KBM-7 (cell line): ENCODE results near the gene WDR12.
"Not testable (repeated sequence)": the region's sequence is repeated elsewhere in the genome, so short reads cannot be mapped to it uniquely, and the experiment has no call there.

Source experiments
- DNase-seq: peaks from one replicate; pipeline ENCODE4 v3.0.0-alpha.2; 2015
- in situ Hi-C: fragments of 300-500 bp; cut with MboI; formaldehyde crosslinking; loops from 2 replicates; pipeline ENCODE4 v1.14.3; 2020; ENCODE audit warnings: low sequenced_read_pairs, low pct_unique_long_range_greater_than_20kb, mixed read lengths

WDR12 gene

DNA sequence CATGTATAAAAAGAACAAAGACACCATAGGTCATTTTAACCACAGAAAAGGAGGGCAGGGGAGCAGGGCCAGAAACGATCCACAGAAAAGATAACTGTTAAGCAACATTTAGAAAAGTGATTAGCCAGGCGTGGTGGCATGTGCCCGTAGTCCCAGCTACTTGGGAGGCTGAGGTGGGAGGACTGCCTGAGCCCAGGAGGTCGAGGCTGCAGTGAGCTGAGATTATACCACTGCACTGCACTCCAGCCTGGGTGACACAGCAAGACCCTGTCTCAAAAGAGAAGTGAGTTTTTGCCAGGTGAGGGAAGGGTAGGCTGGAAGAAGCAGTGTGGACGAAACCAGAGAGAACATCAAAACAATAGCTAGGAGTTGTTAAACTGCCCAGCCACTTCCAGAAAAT lies 3.3 kb downstream of the WDR12 start:
- DNase-seq: no peak
- in situ Hi-C loops: no loop called here

DNA sequence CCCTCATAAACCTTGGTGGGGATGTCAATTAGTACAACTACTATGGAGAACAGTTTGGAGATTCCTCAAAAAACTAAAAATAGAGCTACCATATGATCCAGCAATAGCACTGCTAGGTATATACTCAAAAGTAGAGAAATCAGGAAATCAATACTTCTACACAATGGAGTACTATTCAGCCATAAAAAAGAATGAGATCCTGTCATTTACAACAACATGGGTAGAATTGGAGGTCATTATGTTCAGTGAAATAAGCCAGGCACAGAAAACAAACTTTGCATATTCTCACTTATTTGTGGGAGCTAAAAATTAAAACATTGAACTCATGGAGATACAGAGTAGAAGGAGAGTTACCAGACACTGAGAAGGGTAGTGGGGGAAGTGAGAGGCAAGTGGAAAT lies 6.0 kb downstream of the WDR12 start:
- in situ Hi-C loops: not testable (repeated sequence)

DNA sequence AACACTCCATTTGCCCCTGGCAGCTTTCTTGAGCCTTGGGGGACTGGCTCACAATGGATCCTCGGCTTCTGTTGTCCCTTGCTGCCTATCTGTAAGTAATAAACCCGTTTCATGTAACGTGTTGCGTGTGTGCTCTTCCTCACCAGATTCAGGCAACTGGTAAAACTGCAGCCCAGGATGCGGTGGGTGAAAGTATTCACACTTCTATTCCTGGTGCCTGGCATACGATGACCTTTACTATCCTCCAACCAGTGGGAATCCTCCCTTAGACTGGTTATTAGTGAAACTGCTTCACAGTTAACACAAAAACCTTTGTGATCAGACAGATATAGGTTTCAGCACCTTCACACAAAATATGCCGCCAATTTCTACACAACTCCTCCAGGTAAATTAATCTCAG lies 26.3 kb downstream of the WDR12 start:
- in situ Hi-C loops: no loop called here

More for the DNA sequence above, 6.0 kb downstream of the WDR12 start:
- not testable (repeated sequence) for DNase-seq

DNA sequence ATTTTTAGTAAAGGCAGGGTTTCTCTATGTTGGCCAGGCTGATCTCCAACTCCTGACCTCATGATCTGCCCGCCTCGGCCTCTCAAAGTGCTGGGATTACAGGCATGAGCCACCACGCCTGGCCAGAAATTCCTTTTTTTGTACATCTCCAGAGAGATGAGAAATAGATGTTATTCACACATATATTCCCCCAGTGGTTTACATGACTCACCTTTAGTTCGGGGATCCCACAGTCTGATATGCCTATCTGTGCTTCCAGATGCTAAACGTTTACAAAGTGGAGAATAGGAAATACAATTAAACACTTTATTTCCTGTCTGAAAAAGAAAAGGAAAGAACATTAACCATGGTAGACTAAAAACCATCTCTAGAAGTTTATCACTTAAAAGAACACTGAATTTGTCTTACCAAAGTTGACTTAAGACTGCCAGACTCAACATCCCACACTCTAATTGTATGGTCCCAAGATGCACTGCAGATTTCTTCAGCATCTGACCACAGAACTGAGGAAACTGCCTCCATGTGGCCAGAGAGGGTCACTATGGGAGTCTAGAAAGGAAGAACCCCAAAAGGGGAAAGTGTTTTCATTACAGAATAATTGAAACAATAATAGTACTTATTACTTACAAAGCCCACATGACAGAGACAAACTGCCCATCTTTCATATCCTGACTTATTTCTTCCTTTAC lies 27.3 kb downstream of the WDR12 start:
- in situ Hi-C loops: no loop called here

More for the DNA sequence above, 26.3 kb downstream of the WDR12 start:
- DNase-seq: no peak

DNA sequence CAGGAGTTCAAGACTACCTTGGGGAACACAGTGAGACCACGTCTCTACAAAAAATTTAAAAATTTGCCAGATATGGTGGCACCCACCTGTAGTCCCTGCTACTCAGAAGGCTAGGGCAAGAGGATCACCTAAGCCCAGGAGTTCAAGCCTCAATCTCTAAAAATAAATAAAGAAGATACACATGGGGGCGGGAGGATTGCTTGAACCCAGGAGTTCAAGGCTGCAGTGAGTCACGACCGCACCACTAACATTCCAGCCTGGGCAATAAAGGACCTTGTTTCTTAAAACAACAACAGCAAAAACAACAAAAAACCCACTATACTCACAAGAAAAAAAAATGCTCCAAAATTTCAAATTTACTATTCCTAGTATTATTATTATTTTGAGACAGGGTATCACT lies 29.9 kb downstream of the WDR12 start:
- in situ Hi-C loops: no loop called here
- DNase-seq: no peak

More for the DNA sequence above, 27.3 kb downstream of the WDR12 start:
- DNase-seq: no peak

DNA sequence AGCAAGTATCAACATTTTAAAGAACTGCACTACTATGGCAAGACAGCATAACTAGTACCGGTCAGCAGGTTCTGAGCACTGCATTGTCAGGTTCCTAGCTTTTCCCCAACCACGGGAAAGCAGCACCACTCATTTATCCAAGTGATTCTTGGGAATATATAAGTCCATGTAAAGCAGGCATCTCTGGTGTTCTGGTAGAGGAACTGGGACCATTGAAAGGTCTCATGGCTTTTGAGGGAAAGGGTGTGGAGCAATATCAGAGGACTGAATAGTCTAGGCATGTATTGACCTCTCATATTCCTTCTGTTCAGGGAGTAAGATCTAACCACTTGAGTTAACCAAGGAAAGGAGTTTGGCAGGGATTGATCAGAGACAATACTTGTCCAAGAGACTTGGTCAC lies 33.8 kb downstream of the WDR12 start:
- in situ Hi-C loops: no loop called here
- no peak for DNase-seq

DNA sequence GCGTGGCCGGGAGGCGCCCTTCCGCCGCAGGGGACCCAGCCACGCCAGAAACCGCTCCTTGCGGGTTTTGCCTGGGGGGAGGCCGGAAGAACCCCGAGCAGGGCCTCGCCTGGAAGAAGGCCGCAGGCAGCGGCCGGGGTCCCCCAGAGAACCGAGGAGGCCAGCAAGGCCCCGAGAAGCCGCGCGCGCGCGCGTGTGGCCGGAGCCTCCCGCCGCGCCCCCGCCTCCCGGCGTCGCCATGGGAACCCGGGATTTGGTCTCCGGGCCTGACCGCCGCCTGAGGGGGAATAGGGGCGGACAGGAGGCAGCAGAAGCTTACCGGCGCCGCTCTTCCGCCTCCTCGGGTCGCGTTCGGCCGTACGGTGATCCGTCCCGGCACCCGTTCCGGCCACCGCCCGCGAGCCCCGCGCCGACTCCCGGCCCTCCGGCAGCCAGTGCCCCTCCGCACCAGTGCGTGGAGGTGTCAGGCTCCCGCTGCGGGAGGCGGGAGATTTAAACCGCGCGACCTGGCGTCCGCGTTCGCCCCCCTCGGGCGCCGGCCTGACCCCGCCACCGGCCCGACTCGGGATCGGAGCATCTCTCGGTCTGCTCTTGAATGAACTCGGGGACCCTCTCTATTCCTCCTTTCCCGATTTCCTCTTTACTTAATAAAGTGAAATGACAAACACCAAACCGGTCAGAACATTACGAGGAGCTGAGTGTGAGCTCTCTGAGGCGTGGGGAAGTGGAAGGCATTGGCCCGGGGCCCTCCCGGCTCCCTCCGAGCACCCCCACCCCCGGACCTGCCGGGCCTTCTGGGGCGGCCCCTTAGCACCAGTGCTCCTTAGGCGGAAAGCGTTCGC lies 40.0 kb downstream of the WDR12 start, which contains the start of gene ICA1L:
TSS of gene ICA1L (minus strand) at position 467 of the 842 bp plus-strand sequence. CDS start 42,757 bp downstream, outside the sequence.
- peak; percentile 74 for DNase-seq
- in situ Hi-C loops: no loop called here

DNA sequence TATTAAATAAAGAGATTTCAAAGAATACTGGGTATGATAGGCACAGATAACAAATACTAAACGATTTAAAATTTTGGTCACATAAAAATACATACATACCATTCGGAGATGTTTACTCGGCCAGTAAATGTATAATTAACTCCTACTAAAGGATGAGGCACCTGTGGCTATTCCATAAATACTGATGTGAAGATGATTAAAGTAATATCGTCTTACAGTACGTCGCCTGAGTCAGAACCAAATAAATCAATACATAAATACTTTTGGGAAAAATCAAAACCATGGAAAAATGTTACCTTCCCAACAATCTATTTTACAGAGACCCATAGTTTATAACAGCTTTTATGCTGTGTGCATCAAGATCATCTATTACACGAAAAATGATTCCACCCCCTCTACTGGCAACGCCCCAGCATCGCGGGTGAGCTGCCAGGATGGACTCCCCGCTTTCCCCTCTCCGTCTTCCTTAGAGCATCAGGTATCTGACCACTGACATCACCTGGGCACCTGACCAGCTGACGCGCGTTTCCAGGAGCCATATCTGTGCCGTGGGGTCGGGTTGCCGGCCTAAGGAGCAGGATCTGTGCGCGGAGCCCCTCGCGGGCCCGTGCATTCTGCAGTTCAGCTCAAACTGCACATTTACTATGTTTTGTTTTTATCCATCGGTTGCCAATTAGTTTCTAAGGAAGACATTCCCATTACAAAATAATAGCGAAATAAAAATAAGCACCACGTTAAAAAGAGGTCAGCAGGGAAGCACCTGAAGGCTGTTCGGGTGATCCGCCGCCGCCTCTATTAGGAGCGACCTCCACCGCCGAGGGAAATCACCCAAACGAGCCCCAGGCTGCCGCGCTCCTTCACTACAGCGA lies 40.8 kb downstream of the WDR12 start:
- DNase-seq: peak; percentile 81
- in situ Hi-C loops: no loop called here

DNA sequence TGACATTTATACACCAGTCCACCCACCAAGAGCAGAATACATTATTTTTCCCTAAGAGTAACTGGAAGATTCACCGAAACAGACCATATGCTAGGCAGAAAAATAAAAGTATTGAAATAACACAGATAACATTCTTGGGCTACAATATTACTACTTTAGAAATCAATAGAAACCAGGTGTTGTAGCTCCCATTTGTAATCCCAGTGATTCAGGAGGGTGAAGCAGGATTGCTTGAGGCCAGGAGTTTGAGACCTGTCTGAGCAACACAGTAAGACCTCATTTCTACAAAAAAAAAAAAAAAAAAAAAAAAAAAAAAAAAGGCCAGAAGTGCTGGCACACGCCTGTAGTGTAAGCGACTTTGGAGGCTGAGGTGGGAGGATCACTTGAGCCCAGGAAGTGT lies 49.5 kb downstream of the WDR12 start:
- no peak for DNase-seq
- in situ Hi-C loops: no loop called here

DNA sequence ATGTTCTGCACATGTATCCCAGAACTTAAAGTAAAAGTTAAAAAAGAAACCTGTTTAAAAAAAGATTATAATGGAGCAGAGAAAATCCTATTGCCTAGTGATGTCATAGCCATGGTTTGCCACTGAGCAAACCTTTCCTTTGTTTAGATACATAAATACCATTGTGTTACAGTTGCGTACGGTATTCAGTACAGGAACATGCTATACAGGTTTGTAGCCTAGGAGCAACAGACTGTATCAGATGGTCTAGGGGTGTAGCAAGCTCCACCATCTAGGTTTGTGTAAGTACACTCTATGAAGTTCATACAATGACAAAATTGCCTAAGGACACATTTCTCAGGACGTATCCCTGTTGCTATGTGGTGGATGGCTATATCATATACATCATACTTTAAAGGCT lies 52.9 kb downstream of the WDR12 start:
- no peak for DNase-seq
- in situ Hi-C loops: no loop called here

DNA sequence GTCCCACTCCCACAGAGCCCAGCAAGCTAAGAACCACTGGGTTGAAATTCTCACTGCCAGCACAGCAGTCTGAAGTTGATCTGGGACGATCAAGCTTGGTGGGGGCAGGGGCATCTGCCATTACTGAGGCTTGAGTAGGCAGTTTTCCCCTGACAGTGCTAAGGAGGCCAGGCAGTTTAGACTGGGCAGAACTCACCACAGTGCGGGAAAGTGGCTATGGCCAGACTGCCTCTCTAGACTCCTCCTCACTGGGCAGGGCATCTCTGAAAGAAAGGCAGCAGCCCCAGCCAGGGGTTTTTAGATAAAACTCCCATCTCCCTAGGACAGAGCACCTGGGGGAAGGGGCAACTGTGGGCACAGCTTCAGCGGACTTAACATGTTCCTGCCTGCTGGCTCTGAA lies 62.1 kb downstream of the WDR12 start:
- in situ Hi-C loops, DNase-seq: not testable (repeated sequence)

DNA sequence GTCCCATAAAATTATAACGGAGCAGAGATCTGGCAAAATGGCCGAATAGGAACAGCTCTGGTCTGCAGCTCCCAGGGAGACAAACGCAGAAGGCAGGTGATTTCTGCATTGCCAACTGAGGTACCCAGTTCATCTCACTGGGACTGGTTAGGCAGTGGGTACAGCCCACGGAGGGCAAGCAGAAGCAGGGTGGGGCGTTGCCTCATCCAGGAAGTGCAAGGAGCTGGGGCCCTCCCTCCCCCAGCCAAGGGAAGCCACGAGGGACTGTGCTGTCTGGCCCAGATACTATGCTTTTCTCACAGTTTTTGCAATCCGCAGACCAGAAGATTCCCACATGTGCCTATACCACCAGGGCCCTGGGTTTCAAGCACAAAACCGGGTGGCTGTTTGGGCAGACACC lies 62.7 kb downstream of the WDR12 start:
- in situ Hi-C loops: no loop called here
- DNase-seq: peak; percentile 47

DNA sequence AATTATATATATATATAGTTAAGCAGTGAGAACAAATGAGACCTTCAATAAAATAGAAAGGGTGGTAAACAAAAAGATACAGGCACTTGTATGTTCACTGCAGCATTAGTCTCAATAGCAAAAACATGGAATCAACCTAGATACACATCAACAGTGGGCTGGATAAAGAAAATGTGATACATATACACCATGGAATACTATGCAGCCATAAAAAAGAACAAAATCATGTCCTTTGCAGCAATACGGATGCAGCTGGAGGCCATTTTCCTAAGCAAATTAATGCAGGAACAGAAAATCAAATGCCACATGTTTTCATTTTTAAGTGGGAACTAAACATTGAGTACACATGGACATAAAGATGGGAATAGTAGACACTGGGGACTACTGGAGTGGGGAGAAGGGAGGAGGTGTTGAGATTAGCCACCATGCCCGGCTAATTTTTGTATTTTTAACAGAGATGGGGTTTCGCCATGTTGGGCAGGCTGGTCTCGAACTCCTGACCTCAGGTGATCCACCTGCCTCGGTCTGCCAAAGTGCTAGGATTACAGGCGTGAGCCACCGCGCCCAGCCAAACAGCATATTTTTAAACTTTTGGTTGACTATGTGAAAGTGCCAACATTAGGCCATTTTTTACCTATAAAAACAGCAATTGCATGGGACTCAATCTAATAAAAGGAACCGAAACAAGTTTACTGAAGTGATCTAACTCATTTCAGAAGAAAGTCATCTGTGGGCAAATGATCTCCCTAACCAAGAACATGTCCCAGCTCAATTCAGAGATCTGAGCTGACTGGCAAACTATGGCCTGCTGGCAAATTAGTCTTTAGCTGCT lies 63.6 kb downstream of the WDR12 start:
- no peak for DNase-seq
- in situ Hi-C loops: no loop called here

DNA sequence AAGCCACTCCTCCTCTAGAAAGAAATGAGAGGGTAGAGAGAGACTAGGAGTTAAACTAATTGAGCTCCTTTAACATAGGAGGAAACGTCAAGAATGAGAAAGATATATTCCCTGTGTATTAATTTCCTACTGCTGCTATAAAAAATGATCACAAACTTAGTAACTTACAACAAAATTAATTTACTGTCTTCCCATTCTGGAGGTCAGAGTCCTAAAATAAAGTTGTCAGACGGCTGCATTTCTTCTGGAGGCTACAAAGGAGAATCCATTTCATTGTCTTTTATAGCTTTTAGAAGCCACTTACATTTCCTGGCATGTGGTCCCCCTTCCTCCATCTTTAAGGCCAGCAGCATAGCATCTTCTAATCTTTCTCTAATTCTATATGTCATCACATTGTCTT lies 66.8 kb downstream of the WDR12 start:
- in situ Hi-C loops: no loop called here

DNA sequence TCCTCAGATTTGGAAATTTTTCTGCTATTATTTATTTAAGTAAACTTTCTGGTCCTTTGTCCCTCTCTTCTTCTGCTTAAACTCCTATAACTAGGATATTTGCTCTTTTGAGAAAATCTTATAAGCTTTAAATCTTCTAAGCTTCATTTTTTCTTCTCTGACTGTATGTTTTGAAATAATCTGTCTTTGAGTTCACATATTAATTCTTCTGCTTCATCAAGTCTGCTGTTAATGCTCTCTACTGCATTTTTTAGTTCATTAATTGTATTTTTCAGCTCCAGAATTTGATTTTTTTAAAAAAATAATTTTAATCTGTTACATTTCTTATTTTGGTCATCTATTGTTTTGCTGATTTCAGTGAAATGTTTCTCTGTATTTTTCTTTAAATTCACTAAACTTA lies 68.8 kb downstream of the WDR12 start:
- no peak for DNase-seq
- in situ Hi-C loops: no loop called here

More for the DNA sequence above, 66.8 kb downstream of the WDR12 start:
- no peak for DNase-seq

DNA sequence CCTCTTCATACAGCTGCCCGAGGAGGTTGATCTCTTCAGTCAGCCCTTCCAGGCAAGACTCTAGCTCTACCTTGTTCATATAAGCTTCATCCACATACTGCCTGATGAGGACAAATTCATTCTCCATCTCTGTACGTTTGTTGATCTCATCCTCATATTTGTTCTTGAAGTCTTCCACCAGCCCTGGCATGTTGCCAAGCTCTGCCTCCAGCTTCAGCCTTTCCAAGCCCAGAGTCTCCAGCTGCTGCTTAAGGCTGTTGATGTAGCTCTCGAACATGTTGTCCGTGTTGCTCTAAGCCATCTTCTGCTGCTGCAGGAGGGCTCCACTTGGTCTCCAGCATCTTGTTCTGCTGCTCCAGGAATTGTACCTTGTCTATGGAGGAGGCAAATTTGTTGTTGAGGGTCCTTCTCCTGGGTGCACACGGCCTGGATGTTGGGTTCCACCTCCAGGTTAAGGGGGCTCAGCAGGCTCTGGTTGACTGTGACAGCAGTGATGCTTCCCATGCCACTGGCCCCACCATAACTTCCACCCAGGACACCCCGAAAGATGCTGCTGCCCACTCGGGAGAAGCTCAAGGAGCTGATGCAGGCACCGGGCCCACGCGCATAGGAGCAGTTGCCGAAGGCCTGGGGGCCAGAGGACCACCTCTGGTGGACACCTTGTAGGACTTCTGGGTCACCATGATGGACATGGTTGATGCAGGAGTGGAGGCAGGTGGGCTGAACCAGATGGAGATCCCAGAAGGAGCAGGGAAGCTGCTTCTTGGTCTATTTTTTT lies 70.2 kb downstream of the WDR12 start:
- DNase-seq: no peak
- in situ Hi-C loops: no loop called here

DNA sequence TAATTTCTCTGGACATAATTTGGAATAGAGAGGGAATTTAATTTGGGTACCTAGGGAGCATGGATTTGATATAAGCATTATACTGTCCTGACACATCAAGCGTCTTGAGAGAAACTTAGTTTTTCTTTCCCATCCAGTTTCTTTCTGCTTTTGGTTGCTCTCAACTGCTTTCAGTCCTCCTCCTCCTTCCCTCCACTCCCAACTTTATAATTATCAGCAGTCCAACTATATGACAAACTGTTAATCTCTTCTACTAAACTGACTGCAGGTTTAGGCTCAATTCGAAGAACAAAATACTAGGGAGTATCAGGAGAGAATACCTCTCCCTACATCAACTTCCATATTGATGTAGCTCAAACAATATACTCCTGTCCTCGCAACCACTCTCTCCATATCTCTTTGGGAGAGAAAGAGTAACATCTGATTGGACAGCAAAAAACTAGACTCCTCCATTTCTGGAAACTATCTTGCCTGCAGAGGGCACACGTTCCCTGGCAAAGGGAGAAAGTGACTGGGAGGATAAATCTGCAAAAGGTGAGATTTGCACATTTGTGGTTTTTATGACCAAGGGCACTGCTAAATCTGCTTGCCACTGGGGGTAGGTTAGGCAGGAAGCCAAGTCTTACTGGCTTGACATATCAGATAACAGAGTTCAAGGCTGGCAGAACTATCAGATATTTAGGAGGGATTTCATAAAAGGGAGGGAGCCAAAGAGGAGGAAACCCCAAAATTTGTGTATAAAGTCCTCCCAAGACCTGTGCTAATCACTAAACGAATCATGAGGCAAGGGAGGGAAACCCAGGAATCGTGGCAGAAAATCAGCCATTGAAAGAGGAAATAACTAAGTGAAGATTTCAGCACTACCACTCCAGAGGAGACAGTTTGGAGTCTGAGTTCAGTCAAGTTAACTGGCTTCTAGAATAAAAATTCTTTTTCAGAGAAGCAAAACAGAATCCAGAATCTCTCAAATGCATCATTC lies 79.9 kb downstream of the WDR12 start:
- DNase-seq: peak; percentile 86
- in situ Hi-C loops: no loop called here
